Adipose tissue (tissue), 3 donors: ENCODE measurements around the gene SEC14L2. TPM values are rescaled to one million over a fixed set of nuclear protein-coding genes. Genes with fewer than 3 reads are reported as not detected.

Source experiments
- H3K27ac ChIP-seq: one replicate; pipeline ENCODE4 v1.5.1; 2013; ENCODE audit warnings: low read depth, low read length
- WGBS, 3 donors: extraction: QIAGEN DNeasy Blood & Tissue Kit; methylation state at CpG; one replicate each; pipeline ENCODE4 v1.1.7; 2013; 5-methylcytosine and 5-hydroxymethylcytosine counted together
- polyA plus RNA-seq, 3 donors: library from polyadenylated mRNA; stranded (reverse); fragments of 200-250 nt; gene quantifications; one replicate each; pipeline ENCODE4 v1.2.3, GENCODE V29; 2013
- donor health status: healthy with polysubstance abuse.
- donor health status: Bipolar disorder and iron deficiency.
- donor health status: healthy.

SEC14L2 gene
- polyA plus RNA-seq, 3 donors = 2.7 to 3.8 (median 3.6) TPM

GRCh38 chr22:30471616-30472318 is 74.9 kb downstream of the SEC14L2 start, which contains the start of gene SEC14L3:
Gene SEC14L3 (minus strand): TSS chr22:30472017. CDS start chr22:30471958, 59 bp downstream.
- no peak within 1 kb of the TSS for H3K27ac ChIP-seq
- WGBS, 3 donors = 52 to 70% (median 69%) methylated on average over 13 of the region's 13 CpGs

- WGBS, 3 donors = 63 to 72% (median 69%) methylated on average over 4 of the region's 4 CpGs
- no peak overlapping the region for H3K27ac ChIP-seq
Observed at GRCh38 chr22:30472994-30473720, 76.3 kb downstream of the SEC14L2 start.

GRCh38 chr22:30474121-30474520 is 77.3 kb downstream of the SEC14L2 start:
- 93 to 95% (median 95%) methylated on average over 4 of the region's 4 CpGs for WGBS, 3 donors
- no peak overlapping the region for H3K27ac ChIP-seq

Other genes starting within 250 kb of the SEC14L2 start
- gene LIF, start 150.3 kb upstream of the SEC14L2 start, polyA plus RNA-seq = 100 to 1,000 TPM in 1 of 3 donors, 1 to 10 TPM in 1, under 1 TPM in 1; 0.60 to 117 (median 4.5) TPM
- 10 to 100 TPM in 1 of 3 donors, 1 to 10 TPM in 1, under 1 TPM in 1; 0.45 to 14.7 (median 7.7) TPM for gene OSM, start 130.2 kb upstream of the SEC14L2 start, polyA plus RNA-seq
- 10 to 100 TPM in 2 of 3 donors, 1 to 10 TPM in 1; 8.7 to 27.3 (median 19.3) TPM for gene CASTOR1, start 107.5 kb upstream of the SEC14L2 start, polyA plus RNA-seq
- 10 to 100 TPM; 10.8 to 33.3 (median 17.8) TPM for gene TBC1D10A, start 70.1 kb upstream of the SEC14L2 start, polyA plus RNA-seq
- gene SF3A1, start 40.1 kb upstream of the SEC14L2 start, polyA plus RNA-seq = 10 to 100 TPM; 22.8 to 34.7 (median 24.9) TPM
- 1 to 10 TPM; 1.3 to 1.5 (median 1.5) TPM for gene CCDC157, start 40.0 kb upstream of the SEC14L2 start, polyA plus RNA-seq
- gene RNF215, start 9.6 kb upstream of the SEC14L2 start, polyA plus RNA-seq = 10 to 100 TPM in 2 of 3 donors, 1 to 10 TPM in 1; 6.7 to 11.2 (median 11.1) TPM
- gene MTFP1, start 28.8 kb downstream of the SEC14L2 start, polyA plus RNA-seq = 10 to 100 TPM; 12.7 to 20.4 (median 20.4) TPM
- not detected for gene SEC14L3, start 75.0 kb downstream of the SEC14L2 start, polyA plus RNA-seq
- gene SEC14L4, start 108.7 kb downstream of the SEC14L2 start, polyA plus RNA-seq = under 1 TPM in 2 of 3 donors, not detected in 1; 0.04 to 0.05 TPM
- 1 to 10 TPM in 1 of 3 donors, under 1 TPM in 2; 0.11 to 1.3 (median 0.37) TPM for gene SEC14L6, start 149.7 kb downstream of the SEC14L2 start, polyA plus RNA-seq
- 1 to 10 TPM in 1 of 3 donors, under 1 TPM in 2; 0.34 to 4.5 (median 0.58) TPM for gene GAL3ST1, start 177.6 kb downstream of the SEC14L2 start, polyA plus RNA-seq
- 10 to 100 TPM; 45.1 to 56.0 (median 45.8) TPM for gene PES1, start 194.9 kb downstream of the SEC14L2 start, polyA plus RNA-seq
- gene TCN2, start 210.2 kb downstream of the SEC14L2 start, polyA plus RNA-seq = 10 to 100 TPM in 2 of 3 donors, 1 to 10 TPM in 1; 5.4 to 38.3 (median 29.2) TPM
- gene SLC35E4, start 238.8 kb downstream of the SEC14L2 start, polyA plus RNA-seq = 1 to 10 TPM; 1.1 to 3.6 (median 1.3) TPM